ENCODE measurements around the gene BCKDK. TPM values are rescaled to one million over a fixed set of nuclear protein-coding genes. Genes with fewer than 3 reads are reported as not detected.

Gene BCKDK
- total and polyA plus RNA-seq, 2 of the 13 experiments (the other 11 are each of a cell fraction or from before 2014, with no cell fraction given) = 24.9 to 42.6 TPM

DNA sequence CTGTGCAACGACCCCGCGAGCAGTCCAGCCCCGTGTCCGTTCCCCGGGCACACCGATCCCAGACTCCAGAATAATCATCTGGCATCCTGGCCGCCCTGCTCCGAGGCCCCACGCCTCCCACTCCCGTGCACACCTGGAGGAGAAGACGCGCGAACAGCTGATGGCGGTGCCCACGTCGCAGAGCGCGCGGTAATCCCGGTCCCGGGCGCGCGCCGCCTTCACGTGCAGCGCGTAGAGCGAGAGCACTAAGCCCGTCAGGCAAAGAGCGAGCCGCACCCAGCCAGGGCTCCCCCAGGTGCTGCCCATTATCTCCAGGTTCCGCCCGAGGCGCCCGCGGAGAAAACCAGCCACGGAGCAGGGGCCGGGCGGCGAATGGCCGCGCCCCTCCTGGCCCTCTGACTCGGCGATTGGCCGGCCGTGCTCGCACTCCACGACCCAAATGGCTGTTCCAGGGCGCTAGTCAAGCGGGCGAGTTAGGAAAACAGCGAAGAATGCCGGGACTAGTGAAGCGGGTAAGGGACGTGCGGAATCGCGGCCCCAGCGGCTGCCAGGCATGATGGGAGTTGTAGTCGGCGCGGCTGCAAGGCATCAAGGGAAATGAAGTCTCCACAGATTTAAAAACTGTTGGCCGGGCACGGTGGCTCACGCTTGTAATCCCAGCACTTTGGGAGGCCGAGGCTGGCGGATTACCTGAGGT lies 13.6 kb upstream of the BCKDK start, which contains the start of gene VKORC1 (continued):
- peak; percentile 53; the same call in 1 of the 2 replicates for TF ChIP-seq FOXJ3 (CRISPR knock-in tag; IDR thresholded peaks at IDR 0.05; ENCODE audit: borderline replicate concordance)
- TF ChIP-seq FOSL2 (CRISPR knock-in tag; IDR thresholded peaks at IDR 0.05) = peak; percentile 56; the same call in 1 of the 2 replicates
- peak; percentile 69; the same call in 1 of the 2 replicates for TF ChIP-seq ZSCAN21 (CRISPR knock-in tag; IDR thresholded peaks at IDR 0.05; ENCODE audit: borderline replicate concordance)
- TF ChIP-seq, protein P1, sequence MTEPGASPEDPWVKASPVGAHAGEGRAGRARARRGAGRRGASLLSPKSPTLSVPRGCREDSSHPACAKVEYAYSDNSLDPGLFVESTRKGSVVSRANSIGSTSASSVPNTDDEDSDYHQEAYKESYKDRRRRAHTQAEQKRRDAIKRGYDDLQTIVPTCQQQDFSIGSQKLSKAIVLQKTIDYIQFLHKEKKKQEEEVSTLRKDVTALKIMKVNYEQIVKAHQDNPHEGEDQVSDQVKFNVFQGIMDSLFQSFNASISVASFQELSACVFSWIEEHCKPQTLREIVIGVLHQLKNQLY (CRISPR knock-in tag; IDR thresholded peaks at IDR 0.05) = no peak
- TF ChIP-seq ZNF547 (CRISPR knock-in tag; IDR thresholded peaks at IDR 0.05) = no peak
- peak; percentile 86 for TF ChIP-seq ZNF770 (CRISPR knock-in tag; IDR thresholded peaks at IDR 0.05)
- TF ChIP-seq ZNF773 (CRISPR knock-in tag; IDR thresholded peaks at IDR 0.05; ENCODE audit: borderline replicate concordance) = no peak
- TF ChIP-seq, protein P2, sequence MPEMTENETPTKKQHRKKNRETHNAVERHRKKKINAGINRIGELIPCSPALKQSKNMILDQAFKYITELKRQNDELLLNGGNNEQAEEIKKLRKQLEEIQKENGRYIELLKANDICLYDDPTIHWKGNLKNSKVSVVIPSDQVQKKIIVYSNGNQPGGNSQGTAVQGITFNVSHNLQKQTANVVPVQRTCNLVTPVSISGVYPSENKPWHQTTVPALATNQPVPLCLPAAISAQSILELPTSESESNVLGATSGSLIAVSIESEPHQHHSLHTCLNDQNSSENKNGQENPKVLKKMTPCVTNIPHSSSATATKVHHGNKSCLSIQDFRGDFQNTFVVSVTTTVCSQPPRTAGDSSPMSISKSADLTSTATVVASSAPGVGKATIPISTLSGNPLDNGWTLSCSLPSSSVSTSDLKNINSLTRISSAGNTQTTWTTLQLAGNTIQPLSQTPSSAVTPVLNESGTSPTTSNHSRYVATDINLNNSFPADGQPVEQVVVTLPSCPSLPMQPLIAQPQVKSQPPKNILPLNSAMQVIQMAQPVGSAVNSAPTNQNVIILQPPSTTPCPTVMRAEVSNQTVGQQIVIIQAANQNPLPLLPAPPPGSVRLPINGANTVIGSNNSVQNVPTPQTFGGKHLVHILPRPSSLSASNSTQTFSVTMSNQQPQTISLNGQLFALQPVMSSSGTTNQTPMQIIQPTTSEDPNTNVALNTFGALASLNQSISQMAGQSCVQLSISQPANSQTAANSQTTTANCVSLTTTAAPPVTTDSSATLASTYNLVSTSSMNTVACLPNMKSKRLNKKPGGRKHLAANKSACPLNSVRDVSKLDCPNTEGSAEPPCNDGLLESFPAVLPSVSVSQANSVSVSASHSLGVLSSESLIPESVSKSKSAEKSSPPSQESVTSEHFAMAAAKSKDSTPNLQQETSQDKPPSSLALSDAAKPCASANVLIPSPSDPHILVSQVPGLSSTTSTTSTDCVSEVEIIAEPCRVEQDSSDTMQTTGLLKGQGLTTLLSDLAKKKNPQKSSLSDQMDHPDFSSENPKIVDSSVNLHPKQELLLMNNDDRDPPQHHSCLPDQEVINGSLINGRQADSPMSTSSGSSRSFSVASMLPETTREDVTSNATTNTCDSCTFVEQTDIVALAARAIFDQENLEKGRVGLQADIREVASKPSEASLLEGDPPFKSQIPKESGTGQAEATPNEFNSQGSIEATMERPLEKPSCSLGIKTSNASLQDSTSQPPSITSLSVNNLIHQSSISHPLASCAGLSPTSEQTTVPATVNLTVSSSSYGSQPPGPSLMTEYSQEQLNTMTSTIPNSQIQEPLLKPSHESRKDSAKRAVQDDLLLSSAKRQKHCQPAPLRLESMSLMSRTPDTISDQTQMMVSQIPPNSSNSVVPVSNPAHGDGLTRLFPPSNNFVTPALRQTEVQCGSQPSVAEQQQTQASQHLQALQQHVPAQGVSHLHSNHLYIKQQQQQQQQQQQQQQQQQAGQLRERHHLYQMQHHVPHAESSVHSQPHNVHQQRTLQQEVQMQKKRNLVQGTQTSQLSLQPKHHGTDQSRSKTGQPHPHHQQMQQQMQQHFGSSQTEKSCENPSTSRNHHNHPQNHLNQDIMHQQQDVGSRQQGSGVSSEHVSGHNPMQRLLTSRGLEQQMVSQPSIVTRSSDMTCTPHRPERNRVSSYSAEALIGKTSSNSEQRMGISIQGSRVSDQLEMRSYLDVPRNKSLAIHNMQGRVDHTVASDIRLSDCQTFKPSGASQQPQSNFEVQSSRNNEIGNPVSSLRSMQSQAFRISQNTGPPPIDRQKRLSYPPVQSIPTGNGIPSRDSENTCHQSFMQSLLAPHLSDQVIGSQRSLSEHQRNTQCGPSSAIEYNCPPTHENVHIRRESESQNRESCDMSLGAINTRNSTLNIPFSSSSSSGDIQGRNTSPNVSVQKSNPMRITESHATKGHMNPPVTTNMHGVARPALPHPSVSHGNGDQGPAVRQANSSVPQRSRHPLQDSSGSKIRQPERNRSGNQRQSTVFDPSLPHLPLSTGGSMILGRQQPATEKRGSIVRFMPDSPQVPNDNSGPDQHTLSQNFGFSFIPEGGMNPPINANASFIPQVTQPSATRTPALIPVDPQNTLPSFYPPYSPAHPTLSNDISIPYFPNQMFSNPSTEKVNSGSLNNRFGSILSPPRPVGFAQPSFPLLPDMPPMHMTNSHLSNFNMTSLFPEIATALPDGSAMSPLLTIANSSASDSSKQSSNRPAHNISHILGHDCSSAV (CRISPR knock-in tag; IDR thresholded peaks at IDR 0.05; ENCODE audit: borderline replicate concordance) = no peak
- TF ChIP-seq, protein P3, sequence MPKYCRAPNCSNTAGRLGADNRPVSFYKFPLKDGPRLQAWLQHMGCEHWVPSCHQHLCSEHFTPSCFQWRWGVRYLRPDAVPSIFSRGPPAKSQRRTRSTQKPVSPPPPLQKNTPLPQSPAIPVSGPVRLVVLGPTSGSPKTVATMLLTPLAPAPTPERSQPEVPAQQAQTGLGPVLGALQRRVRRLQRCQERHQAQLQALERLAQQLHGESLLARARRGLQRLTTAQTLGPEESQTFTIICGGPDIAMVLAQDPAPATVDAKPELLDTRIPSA (CRISPR knock-in tag; IDR thresholded peaks at IDR 0.05; ENCODE audit: borderline replicate concordance) = peak; percentile 96; the same call in 1 of the 2 replicates
- no peak for TF ChIP-seq ZNF841 (CRISPR knock-in tag; IDR thresholded peaks at IDR 0.05; ENCODE audit: borderline replicate concordance)
- TF ChIP-seq E2F5 (CRISPR knock-in tag; conservative IDR thresholded peaks at IDR 0.05) = 0 out of 2 replicates have a peak, but pooled peaks have one; percentile 21
- peak; percentile 95 for TF ChIP-seq HNF1B (CRISPR knock-in tag; IDR thresholded peaks at IDR 0.05)
- peak; percentile 95; the same call in 1 of the 2 replicates for TF ChIP-seq ZNF788 (CRISPR knock-in tag; IDR thresholded peaks at IDR 0.05; ENCODE audit: borderline replicate concordance)
